Stimulated activated CD8-positive, alpha-beta memory T cell treated with anti-CD3 and anti-CD28 coated beads, Interleukin-12 subunit alpha, Interleukin-12 subunit beta, amount 100 ng/mL, for 1 hour (primary cell): ENCODE measurements around the gene CACNA2D1.

Experiments used
- DNase-seq: peaks from one replicate; pipeline ENCODE4 v3.0.0-alpha.2; 2020; ENCODE audit warnings: low read depth

Gene CACNA2D1

DNA sequence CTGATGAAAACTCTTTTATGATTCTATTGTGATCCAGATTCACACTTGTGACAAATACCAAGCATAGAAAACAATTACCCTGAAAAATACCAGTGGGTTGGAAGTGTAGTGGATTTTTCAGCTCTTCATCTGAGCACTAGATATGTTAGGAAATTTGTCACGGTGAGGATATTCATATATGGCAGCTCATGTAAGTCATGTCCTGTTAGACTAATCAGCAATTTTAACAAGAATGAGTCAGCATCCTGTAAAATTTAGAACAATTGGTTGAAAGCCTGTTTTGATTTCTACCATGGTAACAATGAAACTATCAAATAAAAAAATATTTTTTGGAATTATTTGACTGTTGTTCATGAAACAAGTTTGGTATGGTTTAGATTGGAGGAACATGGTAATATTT, 334.3 kb downstream of the CACNA2D1 start:
- no peak for DNase-seq

DNA sequence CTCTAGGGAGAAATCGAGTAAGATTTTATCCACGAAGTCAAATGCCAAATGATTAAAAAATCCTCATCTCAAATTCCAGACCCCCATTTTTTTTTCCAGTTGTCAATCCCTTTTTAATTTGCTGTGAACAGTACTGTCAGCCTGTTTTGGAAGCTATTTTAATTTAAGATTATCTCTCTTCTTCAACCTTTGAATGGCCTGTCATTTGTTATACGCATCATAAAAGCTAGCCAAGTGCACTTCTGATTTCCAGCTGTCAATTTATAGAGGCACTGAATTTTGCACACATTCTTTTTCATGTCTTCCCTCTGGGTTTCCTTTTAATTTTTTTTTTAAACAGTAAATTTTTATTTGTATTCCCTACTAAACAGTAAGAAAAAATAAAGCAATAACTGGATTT, 337.4 kb downstream of the CACNA2D1 start:
- no peak for DNase-seq

DNA sequence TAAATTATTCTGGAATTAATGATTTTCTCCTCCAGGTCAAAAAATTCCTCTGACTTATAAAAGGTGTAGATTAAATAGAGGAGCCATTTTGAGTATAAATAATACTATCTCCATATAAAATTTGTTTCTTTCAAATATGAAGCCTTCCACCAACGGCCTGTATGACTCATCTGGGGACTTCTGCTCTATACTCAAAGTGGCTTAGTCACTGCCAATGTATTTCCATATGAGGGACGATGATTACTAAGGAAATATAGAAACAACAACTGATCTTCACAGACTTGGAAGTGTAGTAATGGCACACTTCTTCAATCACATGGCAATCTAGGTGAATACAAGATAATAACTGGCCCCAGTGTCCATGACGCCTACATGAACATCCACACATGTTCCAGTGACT, 338.1 kb downstream of the CACNA2D1 start:
- DNase-seq = no peak

DNA sequence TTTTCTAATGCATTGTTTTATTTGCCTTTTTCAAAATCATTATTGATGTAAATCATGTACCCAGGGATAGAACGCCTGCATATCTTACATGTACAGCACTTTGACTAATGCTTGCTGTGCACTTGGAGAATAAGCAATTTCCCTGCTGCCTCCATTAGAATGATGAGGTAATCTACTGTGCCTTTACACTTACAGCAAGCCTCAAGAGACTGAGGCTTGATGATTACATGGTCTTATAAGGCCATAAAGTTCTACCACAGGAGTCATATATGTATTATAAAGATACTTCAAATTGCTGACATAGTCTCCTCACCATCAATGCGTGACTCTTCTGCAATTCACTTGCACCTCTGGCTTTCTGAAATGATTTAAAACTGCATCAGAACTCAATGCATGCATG, 345.2 kb downstream of the CACNA2D1 start:
- DNase-seq = no peak

DNA sequence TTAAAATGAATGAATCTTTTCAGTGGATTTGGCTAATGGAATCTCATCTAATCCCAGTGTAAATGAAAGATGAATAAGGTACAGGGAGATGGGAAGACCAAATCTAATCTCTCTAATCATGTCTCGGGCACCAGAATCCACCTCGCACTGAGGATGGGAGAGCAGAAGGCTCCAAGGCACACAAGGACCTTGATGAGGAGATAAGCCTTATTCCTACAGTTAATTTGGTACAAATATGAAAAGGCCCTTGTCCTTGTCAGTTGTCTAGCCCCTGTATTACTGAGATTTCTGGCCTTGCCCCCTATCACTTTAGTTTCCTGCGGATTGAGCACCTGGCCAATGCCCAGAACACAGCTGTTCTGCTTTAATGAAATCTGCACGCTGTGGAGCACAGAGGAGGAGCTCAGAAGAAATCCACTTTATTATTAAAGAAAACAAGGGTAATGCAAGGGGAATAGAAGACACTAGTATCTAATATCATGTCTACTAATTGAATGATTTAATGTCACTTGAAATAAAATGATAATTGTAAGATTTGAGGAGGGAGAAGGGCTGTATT, 352.4 kb downstream of the CACNA2D1 start:
- DNase-seq = no peak

DNA sequence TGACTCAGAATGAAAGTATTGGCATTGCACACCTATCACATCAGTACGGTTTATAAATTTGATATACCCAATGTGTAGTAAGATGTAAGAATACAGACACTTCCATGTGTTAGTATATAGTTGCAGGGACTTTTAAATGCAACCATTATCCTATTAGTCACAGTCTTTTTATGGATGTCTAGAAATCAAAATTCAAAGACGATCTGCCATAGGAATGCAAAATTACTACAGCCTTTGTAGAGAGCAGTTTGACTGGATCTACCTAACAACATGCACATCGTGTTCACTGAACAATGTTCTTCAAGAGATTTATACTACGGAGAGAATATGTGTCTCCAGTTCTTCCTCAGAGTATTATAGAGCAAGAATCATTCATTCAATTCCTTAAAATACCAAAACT, 356.5 kb downstream of the CACNA2D1 start:
- DNase-seq = no peak

DNA sequence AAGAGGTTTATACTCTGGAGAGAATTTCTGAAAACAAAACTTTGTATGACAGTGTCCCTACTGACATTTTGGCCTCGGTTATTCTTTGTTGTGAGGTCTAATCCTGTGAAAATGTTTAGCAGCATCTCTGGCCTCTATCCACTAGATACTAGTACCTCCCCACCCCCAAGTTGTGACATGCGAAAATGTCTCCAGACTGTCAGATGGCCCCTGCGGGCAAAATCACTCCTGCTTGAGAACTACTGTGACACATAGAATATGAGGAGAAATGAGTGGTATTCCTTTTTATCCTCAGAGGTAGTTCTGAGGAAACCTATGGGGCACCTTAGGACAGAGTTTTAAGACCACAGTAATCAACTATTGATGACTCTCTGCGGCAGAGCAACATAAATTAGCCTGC, 358.5 kb downstream of the CACNA2D1 start:
- no peak for DNase-seq

DNA sequence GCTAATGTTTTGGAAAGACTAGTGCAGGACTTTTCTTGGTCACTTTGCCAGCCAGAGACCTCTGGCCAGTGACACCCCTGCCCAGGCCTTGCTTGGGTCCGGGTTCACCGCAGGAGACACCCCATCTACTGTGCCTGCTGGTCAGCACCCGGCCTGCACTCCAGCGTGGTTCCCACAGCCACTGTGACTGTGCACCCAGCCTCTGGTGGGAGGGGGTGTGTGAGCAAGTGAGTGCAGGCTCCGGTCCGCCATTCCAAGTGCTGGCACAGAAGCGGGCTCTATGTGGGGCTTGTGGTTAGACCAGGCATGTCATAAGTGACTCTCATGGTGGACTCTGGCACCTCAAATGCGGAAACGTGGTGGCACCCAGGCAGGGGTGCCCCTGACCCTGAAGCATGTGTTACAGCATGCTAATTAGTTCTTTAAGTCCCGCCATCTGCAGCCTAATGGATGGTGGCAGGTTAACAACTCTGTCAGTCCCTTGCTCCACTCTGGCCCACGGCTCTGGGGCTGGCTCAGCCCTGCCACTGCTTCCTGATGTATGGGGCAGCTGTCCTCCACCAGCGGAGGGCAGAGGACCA, 361.8 kb downstream of the CACNA2D1 start:
- DNase-seq = no peak

DNA sequence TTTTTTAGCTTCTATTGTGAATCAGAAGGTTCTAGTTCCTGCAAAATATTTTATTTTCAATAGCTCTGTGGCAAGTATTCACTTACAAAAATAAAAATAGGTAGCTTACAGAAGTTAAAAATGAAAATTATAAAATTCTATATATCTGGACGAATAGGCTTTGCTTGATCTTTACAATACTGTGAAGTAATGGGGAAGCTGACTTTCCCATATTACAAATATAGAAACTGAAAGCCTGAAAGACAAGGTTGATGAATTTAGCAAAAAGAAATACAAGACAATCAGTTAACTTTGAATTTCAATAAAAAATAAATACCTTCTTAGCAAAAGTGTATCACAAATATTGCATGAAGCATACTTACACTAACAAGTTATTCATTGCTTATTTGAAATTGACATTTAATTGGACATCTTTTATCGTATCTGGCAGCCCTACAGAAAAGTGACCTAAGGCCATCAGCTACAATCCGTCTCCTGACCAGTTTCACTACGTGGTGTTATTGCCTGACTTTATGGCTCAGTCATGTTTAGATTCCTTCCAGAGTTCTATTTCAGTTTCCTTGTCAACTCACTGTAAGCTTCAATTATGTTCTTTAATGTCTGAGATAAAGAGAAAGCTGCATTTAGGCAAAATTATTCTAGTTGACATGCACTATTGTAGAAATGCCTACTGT, 363.2 kb downstream of the CACNA2D1 start:
- DNase-seq = no peak

DNA sequence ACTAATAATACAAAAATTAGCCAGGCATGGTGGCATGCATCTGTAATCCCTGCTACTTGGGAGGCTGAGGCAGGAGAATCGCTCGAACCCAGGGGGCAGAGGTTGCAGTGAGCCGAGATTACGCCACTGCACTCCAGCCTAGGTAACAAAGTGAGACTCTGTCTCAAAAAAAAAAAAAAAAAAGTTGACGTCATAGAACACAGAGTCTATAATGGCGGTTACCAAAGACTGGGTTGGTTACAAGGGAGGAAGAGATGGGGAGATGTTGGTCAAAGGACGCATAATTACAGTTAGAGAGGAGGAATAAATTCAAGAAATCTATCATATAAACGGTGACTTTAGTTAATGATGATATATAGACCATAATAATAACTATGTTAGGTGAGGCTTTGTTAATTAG, 364.1 kb downstream of the CACNA2D1 start:
- DNase-seq = no peak

DNA sequence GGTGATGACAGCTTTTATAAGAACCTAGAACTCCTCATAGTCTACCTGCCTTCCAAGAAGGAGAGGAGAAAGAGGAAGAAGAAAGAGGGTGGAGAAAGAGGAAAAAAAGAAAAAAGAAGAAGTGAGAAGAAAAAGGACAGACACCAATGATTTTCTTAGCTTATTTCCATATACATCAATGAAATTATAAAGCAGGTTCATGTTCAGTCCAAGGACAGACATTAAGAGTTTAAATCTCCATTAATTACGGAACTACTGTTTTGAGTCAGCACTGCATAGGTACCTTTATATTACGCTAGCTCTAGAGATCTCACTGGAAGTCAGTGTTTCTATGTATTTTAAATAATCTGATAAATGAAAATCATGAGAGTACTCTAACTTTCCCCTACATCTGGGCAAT, 364.8 kb downstream of the CACNA2D1 start:
- no peak for DNase-seq

DNA sequence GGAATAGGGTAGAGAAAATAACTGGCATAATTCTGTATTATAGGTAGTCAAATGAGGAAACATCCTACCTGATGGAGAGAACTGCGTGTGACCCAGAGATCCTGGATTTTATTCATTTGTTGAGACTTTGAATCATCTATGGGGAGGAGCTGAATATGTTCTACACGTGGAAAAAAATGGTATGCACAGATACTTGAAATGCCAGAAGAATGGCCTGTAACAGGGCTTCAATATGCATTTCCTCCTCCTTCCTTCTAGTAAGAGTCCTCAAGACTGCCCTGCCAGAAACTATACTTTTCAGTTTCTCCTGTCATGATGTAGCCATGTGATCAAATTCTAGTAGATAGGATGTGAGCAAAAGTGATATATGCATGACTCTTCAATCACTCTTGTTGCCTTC, 372.1 kb downstream of the CACNA2D1 start:
- DNase-seq = no peak

DNA sequence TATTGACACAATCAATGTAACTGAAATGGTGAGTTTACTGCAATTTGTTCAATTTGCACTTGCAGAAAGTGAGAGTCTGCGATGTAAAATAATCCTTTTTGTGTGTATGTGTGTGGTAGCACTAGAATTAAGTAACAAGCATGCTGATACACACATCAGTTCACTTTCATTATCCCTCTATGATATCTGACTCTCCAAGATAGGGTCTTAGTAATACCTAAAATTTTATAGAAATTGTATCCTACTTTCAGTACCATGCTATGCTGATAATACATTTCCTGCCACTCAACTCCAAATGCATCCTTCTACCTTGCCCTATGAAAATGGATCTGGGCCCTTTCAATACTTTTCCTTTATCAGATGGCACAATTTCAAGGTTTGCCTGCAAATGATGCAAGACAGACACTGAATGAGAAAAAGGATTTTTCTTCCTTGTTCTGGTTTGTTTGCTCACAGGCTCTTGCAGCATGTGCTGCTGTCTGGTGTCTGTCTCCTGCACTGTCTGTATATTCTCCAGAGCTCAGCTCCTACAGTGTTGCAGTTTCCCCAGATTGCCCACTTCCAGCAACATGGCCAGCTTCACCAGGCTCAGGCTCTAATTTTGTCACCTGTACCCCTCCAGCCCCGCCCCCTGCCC, 375.8 kb downstream of the CACNA2D1 start:
- DNase-seq = no peak

DNA sequence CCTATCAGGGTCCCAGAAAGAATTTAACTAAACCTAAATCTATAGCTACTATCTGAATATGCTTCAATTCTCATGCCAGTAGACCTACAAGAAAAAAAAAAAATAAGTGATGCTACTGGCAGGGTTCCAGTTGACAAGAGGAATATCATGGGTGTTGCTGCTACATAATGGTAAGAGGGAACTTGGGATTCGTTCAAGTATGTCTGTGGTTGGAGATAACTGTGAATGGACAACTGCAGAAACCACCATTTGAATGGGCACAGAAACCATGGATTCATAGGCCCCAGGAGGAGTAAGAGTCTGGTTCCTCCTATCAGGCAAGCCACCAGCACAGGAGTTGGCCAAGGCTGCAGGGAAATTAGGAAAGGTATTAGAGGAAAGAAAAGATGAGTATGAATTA, 386.1 kb downstream of the CACNA2D1 start:
- DNase-seq = no peak

DNA sequence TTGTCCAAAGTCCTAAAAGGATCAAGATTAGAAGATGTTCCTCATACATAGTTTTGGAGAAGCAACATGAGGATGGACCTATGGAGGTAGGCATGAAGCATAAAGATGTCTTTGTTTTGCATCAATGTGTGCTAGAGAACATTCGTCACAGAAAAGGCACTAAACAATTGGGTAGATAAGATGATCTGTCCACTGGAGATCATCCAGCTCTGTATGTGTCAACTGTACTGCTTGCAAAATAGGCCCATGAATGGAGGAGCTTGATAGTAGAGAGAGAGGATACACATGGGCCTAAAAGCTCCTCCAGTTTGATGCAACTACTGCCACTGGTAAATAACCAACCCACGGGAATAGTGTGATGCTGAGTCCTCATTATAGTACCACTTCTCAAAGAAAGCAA, 387.3 kb downstream of the CACNA2D1 start:
- no peak for DNase-seq

DNA sequence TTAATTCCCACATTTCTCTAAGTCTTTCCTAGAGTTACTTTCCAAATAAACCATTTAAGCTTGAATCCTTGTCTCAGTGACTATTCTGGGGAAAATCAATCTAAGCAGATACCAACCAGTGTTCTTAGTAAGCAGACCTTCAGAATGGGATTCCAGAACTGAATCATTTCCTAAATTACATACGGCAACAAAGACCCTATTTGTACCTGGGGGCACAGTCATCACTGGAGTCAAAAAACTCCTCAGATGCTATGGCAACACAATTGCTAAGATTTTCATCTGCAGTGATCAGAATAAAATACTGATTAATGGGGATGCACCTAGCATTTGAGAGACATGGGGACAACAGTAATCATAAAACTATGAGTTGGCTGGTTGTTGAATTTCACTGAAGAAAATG, 389.0 kb downstream of the CACNA2D1 start:
- no peak for DNase-seq

DNA sequence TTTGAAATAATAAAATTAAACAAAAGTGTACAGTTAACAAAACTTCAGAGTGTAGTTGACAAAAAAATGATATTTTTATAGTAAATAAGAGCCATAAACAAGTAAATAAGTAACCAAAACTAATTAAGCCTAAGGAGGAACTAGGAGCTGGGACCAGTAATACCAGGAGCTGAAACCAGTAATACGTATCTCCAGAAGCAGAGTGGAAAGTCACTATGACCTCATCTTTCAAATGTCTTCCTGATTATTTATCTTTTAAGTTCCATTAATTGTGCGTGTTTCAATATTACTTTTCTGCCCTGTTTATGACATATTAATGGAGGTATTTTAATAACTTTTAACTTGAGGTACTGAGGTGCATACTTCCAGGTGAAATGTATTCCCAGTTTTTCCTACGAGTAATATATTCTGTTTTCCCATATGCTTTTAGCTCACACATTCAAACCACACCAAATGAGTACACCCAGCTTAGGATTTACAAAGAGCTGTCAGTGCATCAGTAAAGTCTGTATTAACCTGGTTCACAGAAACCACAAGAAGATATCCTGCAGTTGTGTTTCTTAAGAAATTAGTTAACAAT, 390.0 kb downstream of the CACNA2D1 start:
- DNase-seq = no peak

DNA sequence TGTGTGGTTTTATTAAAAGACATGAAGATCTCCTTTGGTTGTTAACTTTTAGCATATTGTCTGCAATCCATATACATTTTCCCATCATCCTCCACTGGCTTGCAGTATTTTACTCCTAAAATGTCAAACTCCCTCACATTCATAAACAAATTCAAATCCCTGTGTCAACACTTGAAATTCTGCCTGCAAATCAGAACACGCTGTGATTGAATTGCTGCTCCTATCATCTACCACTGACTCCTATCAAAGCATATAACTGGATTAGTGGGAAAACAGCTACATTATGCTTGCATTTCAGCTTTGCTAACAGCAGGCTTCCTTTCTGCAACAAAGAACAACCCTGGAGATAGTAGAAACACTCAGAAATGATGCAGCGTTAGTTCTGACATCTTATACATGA, 392.0 kb downstream of the CACNA2D1 start:
- DNase-seq = no peak

DNA sequence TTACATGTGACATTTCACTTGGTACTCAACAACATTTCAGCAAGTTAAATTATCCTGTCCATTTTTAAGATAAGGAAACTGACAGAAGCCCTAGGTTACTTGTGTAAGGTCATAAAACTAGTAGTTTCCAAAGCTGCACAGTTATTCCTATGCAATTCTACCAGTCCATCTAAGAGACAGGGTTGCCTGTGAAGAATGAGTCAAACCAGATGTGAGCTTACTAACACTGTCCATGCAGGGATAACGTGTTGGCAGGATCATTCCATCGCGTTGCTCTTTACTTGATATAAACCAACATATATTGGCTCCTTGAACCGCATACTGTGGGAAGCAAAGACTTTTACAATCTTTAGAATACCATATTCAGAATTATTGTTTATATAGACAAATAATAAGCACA, 392.8 kb downstream of the CACNA2D1 start:
- no peak for DNase-seq

DNA sequence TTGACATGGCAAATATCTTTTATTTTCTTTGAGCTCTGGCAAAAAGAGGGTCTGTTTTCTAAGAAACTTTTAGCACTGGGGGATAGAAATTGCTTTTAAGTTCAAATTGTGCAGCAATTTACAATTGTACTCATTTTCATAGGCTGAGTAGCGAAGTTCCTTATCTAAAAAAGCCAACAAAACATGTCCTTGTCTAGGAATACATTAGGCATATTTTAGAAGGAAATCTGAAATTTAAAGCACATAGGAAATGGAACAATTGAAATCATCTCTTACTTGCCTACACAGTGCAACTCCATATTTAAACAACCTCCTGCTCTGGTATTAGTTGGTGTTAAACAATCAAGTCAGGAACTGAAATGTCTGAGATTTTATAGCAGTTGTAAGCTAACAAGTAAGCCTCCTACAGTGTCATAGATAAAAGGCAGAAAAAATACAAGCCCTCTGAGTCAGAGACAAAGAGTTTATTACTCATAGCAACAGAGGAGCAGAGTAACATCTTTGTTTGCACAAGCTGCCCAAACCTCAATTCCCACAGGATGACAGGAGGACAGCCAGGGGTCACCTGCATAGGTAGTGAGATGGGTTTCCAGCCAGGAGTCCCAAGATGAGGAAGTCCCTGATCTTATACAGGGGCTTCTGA, 393.6 kb downstream of the CACNA2D1 start:
- DNase-seq = no peak

DNA sequence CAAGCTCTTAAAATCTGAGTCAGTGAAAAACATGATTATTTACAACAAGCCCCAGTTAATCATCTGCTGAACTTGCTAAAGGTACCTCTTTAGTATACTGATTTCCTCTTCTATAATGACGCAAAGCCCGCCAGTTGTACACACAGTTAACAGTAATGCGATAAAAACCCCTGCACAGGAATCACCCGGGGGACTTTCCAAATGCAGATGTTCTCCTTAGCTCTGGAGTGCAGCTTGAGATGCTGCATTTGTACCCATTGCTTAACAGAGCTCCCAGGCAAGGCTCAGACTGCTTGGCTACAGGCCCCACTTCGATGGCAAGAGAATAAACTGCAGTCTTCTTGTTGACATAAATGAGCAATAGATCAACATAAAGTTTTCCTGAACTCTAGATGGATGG, 394.1 kb downstream of the CACNA2D1 start:
- DNase-seq = no peak

DNA sequence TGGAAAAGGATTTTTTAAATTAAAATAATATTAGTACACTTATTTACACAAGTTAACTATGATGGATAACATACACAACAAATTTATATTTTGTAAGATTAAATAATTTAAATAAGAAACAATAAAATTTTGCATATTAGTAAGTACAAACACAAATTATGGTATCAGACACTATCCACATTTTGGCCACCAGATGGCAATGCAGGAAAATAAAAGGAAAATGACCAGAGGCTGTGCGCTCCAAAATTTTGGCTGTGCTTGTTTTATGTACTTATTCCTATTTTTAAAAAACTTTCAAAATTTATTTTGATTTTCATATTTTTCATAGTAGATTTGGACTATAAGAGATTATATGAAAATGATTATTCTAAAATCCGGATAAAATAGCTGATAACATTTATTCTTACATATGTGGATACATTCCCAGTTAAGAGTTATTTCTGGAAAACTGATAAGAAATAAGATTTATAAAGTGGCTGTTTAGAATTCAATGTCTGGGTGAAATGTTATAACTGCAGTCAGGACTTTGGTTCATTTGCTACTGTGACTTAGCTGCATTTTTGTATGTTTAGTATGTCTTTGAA, 399.0 kb downstream of the CACNA2D1 start:
- DNase-seq = no peak
